HepG2 (cell line): ENCODE data around the gene NAV2. TPM values are rescaled to one million over a fixed set of nuclear protein-coding genes. Genes with fewer than 3 reads are reported as not detected.

Source experiments
- DZIP1 ChIP-seq: sonication (generic); formaldehyde crosslinking; IDR thresholded peaks from 2 replicates; pipeline ENCODE4 v1.5.0; 2020; ENCODE audit warnings: mild to moderate bottlenecking, missing genetic modification reagents
- GATAD2A ChIP-seq: IDR thresholded peaks from 2 replicates; pipeline ENCODE4 v1.6.1; 2016
- POGK ChIP-seq: sonication (generic); formaldehyde crosslinking; conservative IDR thresholded peaks from 2 replicates; pipeline ENCODE4 v1.8.0; 2022; ENCODE audit warnings: mild to moderate bottlenecking, moderate library complexity, missing genetic modification reagents
- RAD21 ChIP-seq: fragments of 450-650 bp; formaldehyde crosslinking; IDR thresholded peaks from 2 replicates; pipeline ENCODE4 v1.5.0; 2020; ENCODE audit warnings: mild to moderate bottlenecking
- SMC3 ChIP-seq: IDR thresholded peaks from 2 replicates; pipeline ENCODE4 v1.6.1; 2011; ENCODE audit warnings: low read length, improper control_type of control experiment
- XRCC5 ChIP-seq: fragments of 200-400 bp; formaldehyde crosslinking; optimal IDR thresholded peaks from 2 replicates; pipeline ENCODE3; 2017; ENCODE audit warnings: mild to moderate bottlenecking, low read length
- ZFP90 ChIP-seq: sonication (generic); formaldehyde crosslinking; IDR thresholded peaks from 2 replicates; pipeline ENCODE4 v1.8.0; 2022; ENCODE audit warnings: missing genetic modification reagents, mild to moderate bottlenecking, inconsistent platforms, borderline replicate concordance
- ZFX ChIP-seq: sonication (generic); formaldehyde crosslinking; IDR thresholded peaks from 2 replicates; pipeline ENCODE4 v1.4.0; 2020; ENCODE audit warnings: mild to moderate bottlenecking, low read depth, missing genetic modification reagents, moderate library complexity
- ZFY ChIP-seq: sonication (generic); formaldehyde crosslinking; IDR thresholded peaks from 2 replicates; pipeline ENCODE4 v1.4.0; 2020; ENCODE audit warnings: missing genetic modification reagents
- ZNF101 ChIP-seq: sonication (generic); formaldehyde crosslinking; IDR thresholded peaks from 2 replicates; pipeline ENCODE4 v1.4.0; 2020; ENCODE audit warnings: mild to moderate bottlenecking, low read depth, missing genetic modification reagents, borderline replicate concordance
- ZNF589 ChIP-seq: sonication (generic); formaldehyde crosslinking; conservative IDR thresholded peaks from 2 replicates; pipeline ENCODE4 v1.8.0; 2022; ENCODE audit warnings: mild to moderate bottlenecking, moderate library complexity, missing genetic modification reagents
- ZNF670 ChIP-seq: sonication (generic); formaldehyde crosslinking; IDR thresholded peaks from 2 replicates; pipeline ENCODE4 v1.8.0; 2022; ENCODE audit warnings: mild to moderate bottlenecking, missing genetic modification reagents, borderline replicate concordance
- ZNF883 ChIP-seq: sonication (generic); formaldehyde crosslinking; IDR thresholded peaks from 2 replicates; pipeline ENCODE4 v1.5.1; 2020; ENCODE audit warnings: mild to moderate bottlenecking, missing genetic modification reagents; ENCODE audit errors: not compliant biosample characterization
- polyA plus RNA-seq, 8 experiments: library from polyadenylated mRNA; depleted of rRNA in 3 of 8; stranded (reverse) in 7 of 8; unstranded in 1 of 8; fragments of >200 nt; fragmentation: Illumina TruSeq in 4 of 8; extraction: Trizol in 4 of 8; gene quantifications; 2 replicates each; pipeline versions ENCODE4 v1.2.1 to v1.2.3, GENCODE V29; 2011 to 2016; ENCODE audit warnings: low read depth in 4 of 8, missing spikeins in 1 of 8, mixed read lengths in 1 of 8; ENCODE audit not compliant: insufficient read depth in 1 of 8
- total RNA-seq, 5 experiments: library from RNA; depleted of rRNA; stranded (reverse); fragments of >200 nt; fragmentation: Illumina TruSeq; extraction: Trizol; gene quantifications; 2 replicates each; pipeline ENCODE4 v1.2.3, GENCODE V29; 2016; ENCODE audit warnings: low read depth in 1 of 5
- TF ChIP-seq, protein P1 (sequence below): sonication (generic); formaldehyde crosslinking; IDR thresholded peaks from 2 replicates; pipeline ENCODE4 v1.5.0; 2020; ENCODE audit warnings: mild to moderate bottlenecking, missing genetic modification reagents, moderate library complexity
- TF ChIP-seq, protein P2 (sequence below): sonication (generic); formaldehyde crosslinking; IDR thresholded peaks from 2 replicates; pipeline ENCODE4 v1.5.1; 2020; ENCODE audit warnings: mild to moderate bottlenecking, missing genetic modification reagents

Gene NAV2
- total and polyA plus RNA-seq, 2 of the 13 experiments (the other 11 are each of a cell fraction or from before 2014, with no cell fraction given): 9.3 to 34.6 TPM

DNA sequence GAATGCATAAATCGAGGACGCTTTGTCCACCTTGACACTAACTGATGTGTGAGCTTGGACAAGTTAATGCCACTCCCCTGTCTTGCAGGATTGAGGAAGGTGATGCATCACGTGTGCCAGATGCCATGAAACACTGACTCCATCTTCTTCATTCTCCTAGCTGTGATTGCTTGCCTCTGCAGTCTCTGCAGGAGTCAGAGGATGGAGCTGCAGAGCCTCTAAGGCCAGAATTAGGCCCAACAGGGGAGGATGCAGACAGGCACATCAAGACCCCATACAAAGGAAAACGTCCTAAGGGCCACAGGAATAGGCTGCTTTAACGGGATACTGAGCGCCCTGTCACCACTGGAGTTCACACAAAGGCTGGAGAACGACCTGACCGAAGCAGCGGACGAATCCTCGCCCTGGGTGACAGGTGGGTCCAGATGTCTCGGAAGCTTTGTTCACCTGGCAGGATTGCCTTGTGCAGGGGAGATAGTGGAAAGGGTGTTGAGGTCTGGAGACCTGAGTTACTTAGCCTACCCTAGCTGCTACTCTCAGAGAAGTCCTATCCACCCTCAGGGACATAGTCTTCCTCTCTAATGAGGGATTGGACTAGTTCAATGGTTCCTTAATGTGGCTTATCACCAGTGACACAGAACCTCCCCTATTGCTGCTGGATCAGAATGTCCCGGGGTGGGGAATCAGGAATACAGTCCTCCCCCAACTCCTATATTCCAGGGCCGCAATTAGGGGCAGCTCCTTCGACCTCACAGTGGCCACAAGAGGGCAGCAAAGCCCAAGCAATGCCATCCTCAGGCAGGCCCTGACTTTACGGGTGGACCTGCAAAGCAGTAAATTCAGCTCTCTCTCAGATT is 415.3 kb downstream of the NAV2 start (continued):
- TF ChIP-seq RAD21 (CRISPR knock-in tag) (peak; percentile 66), GATAD2A (no peak), POGK (no peak), SMC3 (peak; percentile 58), ZFY (CRISPR knock-in tag) (peak; percentile 23; the same call in 1 of the 2 replicates), ZNF101 (CRISPR knock-in tag) (no peak), ZFX (peak; percentile 46; the same call in 1 of the 2 replicates), XRCC5 (peak; percentile 64), ZNF589 (CRISPR knock-in tag) (no peak), ZFP90 (CRISPR knock-in tag) (0 out of 2 replicates have a peak, but pooled peaks have one; percentile 43), DZIP1 (no peak), ZNF883 (CRISPR knock-in tag) (peak; percentile 38), ZNF670 (CRISPR knock-in tag) (no peak)
- TF ChIP-seq, protein P1, sequence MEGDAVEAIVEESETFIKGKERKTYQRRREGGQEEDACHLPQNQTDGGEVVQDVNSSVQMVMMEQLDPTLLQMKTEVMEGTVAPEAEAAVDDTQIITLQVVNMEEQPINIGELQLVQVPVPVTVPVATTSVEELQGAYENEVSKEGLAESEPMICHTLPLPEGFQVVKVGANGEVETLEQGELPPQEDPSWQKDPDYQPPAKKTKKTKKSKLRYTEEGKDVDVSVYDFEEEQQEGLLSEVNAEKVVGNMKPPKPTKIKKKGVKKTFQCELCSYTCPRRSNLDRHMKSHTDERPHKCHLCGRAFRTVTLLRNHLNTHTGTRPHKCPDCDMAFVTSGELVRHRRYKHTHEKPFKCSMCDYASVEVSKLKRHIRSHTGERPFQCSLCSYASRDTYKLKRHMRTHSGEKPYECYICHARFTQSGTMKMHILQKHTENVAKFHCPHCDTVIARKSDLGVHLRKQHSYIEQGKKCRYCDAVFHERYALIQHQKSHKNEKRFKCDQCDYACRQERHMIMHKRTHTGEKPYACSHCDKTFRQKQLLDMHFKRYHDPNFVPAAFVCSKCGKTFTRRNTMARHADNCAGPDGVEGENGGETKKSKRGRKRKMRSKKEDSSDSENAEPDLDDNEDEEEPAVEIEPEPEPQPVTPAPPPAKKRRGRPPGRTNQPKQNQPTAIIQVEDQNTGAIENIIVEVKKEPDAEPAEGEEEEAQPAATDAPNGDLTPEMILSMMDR (CRISPR knock-in tag): peak; percentile 92
- TF ChIP-seq, protein P2, sequence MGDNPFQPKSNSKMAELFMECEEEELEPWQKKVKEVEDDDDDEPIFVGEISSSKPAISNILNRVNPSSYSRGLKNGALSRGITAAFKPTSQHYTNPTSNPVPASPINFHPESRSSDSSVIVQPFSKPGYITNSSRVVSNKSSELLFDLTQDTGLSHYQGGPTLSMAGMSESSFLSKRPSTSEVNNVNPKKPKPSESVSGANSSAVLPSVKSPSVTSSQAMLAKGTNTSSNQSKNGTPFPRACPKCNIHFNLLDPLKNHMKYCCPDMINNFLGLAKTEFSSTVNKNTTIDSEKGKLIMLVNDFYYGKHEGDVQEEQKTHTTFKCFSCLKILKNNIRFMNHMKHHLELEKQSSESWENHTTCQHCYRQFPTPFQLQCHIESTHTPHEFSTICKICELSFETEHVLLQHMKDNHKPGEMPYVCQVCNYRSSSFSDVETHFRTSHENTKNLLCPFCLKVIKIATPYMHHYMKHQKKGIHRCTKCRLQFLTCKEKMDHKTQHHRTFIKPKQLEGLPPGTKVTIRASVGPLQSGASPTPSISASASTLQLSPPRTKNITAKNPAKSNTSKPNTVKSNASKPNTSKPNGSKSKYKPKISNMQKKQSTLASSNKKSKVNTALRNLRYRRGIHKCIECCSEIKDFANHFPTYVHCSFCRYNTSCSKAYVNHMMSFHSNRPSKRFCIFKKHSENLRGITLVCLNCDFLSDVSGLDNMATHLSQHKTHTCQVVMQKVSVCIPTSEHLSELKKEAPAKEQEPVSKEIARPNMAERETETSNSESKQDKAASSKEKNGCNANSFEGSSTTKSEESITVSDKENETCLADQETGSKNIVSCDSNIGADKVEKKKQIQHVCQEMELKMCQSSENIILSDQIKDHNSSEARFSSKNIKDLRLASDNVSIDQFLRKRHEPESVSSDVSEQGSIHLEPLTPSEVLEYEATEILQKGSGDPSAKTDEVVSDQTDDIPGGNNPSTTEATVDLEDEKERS (CRISPR knock-in tag): no peak
